Cerebellar cortex (tissue), 1 donor: ENCODE measurements around the gene XIRP2.
"Not testable (repeated sequence)": the region's sequence is repeated elsewhere in the genome, so short reads cannot be mapped to it uniquely, and the experiment has no call there.

Experiments used
- DNase-seq: peaks from one replicate; pipeline ENCODE4 v3.0.0-alpha.2; 2015; ENCODE audit warnings: low spot score

Gene XIRP2

GRCh38 chr2:167198009-167198408 is 309.7 kb downstream of the XIRP2 start:
- no peak for DNase-seq

GRCh38 chr2:167198576-167198975 is 310.3 kb downstream of the XIRP2 start:
- DNase-seq: no peak

- no peak for DNase-seq
Observed at GRCh38 chr2:167200019-167200418, 311.7 kb downstream of the XIRP2 start.

GRCh38 chr2:167209784-167210183 is 321.5 kb downstream of the XIRP2 start:
- no peak for DNase-seq

GRCh38 chr2:167212014-167212648 is 323.9 kb downstream of the XIRP2 start:
- DNase-seq: peak; percentile 72

GRCh38 chr2:167215595-167215994 is 327.3 kb downstream of the XIRP2 start:
- DNase-seq: no peak

GRCh38 chr2:167237478-167237877 is 349.2 kb downstream of the XIRP2 start:
- no peak for DNase-seq

GRCh38 chr2:167240671-167241070 is 352.4 kb downstream of the XIRP2 start:
- no peak for DNase-seq

GRCh38 chr2:167249197-167249596 is 360.9 kb downstream of the XIRP2 start:
- DNase-seq: no peak

- DNase-seq: no peak
Observed at GRCh38 chr2:167253025-167253424, 364.7 kb downstream of the XIRP2 start.

- DNase-seq: no peak
Observed at GRCh38 chr2:167254721-167255120, 366.4 kb downstream of the XIRP2 start.

- DNase-seq: no peak
Observed at GRCh38 chr2:167258712-167259111, 370.4 kb downstream of the XIRP2 start.

- peak; percentile 61 for DNase-seq
Observed at GRCh38 chr2:167264380-167264779, 376.1 kb downstream of the XIRP2 start.

- DNase-seq: no peak
Observed at GRCh38 chr2:167265004-167265403, 376.7 kb downstream of the XIRP2 start.

- DNase-seq: no peak
Observed at GRCh38 chr2:167265722-167266121, 377.4 kb downstream of the XIRP2 start.

GRCh38 chr2:167268245-167268644 is 380.0 kb downstream of the XIRP2 start:
- DNase-seq: not testable (repeated sequence)

- no peak for DNase-seq
Observed at GRCh38 chr2:167271932-167272331, 383.7 kb downstream of the XIRP2 start.

- no peak for DNase-seq
Observed at GRCh38 chr2:167275046-167275445, 386.8 kb downstream of the XIRP2 start.

GRCh38 chr2:167279810-167280209 is 391.5 kb downstream of the XIRP2 start:
- no peak for DNase-seq

- no peak for DNase-seq
Observed at GRCh38 chr2:167287212-167287611, 398.9 kb downstream of the XIRP2 start.

GRCh38 chr2:167289651-167290410 is 401.6 kb downstream of the XIRP2 start:
- no peak for DNase-seq

- peak; percentile 88 for DNase-seq
Observed at GRCh38 chr2:167292430-167293171, 404.3 kb downstream of the XIRP2 start, which contains the start of gene B3GALT1. TSS of gene B3GALT1 (plus strand) at chr2:167293001.
